Fibroblast of the aortic adventitia (primary cell): Measurements from ENCODE around the gene DTYMK. TPM values are rescaled to one million over a fixed set of nuclear protein-coding genes. Genes with fewer than 3 reads are reported as not detected.
"Not testable (repeated sequence)": the region's sequence is repeated elsewhere in the genome, so short reads cannot be mapped to it uniquely, and the experiment has no call there.

Source experiments
- DNase-seq: peaks from one replicate; pipeline ENCODE4 v3.0.0-alpha.2; 2010; ENCODE audit warnings: low read depth
- H3K4me3 ChIP-seq: 2 replicates; pipeline ENCODE4 v1.5.1; 2011; ENCODE audit warnings: low read depth, mild to moderate bottlenecking, control low read depth, low read length, moderate library complexity
- total RNA-seq: library from RNA; depleted of rRNA; stranded (reverse); fragments of >200 nt; gene quantifications from 2 replicates; pipeline ENCODE4 v1.2.3, GENCODE V29; 2012; ENCODE audit warnings: low replicate concordance
- TF ChIP-seq, protein P1 (sequence below): IDR thresholded peaks from 2 replicates; pipeline ENCODE4 v1.5.1; 2011; ENCODE audit warnings: mild to moderate bottlenecking, low read length, control low read depth, inconsistent platforms; ENCODE audit not compliant: insufficient read depth

DTYMK gene
- total RNA-seq, 1 donor = 41.8 TPM

DNA sequence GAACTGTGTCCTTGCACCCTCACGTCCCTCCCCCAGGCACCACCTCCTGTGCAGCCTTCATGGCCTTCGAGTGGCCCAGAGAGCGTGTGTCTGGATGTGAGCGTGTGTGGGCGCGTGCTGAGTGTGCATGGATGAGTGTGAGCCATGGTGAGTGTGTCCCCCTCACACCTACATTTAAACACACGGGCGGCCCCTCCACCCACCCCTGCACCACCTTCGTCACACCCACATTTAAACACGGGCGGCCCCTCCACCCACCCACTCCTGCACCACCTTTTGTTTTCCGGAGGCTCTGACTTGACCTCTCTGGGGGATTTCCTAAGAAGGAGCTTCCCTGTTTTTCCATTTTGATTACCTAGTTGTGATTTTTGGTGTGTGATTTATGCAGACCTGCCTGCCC lies 17.8 kb downstream of the DTYMK start:
- DNase-seq = no peak
- no peak overlapping the region for H3K4me3 ChIP-seq
- TF ChIP-seq, protein P1, sequence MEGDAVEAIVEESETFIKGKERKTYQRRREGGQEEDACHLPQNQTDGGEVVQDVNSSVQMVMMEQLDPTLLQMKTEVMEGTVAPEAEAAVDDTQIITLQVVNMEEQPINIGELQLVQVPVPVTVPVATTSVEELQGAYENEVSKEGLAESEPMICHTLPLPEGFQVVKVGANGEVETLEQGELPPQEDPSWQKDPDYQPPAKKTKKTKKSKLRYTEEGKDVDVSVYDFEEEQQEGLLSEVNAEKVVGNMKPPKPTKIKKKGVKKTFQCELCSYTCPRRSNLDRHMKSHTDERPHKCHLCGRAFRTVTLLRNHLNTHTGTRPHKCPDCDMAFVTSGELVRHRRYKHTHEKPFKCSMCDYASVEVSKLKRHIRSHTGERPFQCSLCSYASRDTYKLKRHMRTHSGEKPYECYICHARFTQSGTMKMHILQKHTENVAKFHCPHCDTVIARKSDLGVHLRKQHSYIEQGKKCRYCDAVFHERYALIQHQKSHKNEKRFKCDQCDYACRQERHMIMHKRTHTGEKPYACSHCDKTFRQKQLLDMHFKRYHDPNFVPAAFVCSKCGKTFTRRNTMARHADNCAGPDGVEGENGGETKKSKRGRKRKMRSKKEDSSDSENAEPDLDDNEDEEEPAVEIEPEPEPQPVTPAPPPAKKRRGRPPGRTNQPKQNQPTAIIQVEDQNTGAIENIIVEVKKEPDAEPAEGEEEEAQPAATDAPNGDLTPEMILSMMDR = no peak

DNA sequence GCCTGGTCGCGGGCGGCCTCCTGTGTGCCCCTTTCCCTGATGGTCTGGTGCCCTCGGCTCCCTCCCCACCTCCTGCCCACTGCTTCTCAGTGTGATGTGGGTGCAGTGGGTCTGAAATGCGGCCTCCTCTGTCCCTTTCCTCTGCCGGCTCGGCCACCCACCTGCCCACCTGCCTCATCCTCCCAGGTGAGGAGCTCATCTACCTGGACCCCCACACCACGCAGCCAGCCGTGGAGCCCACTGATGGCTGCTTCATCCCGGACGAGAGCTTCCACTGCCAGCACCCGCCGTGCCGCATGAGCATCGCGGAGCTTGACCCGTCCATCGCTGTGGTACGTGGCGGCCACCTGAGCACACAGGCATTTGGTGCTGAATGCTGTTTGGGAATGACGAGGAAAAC lies 18.3 kb downstream of the DTYMK start:
- TF ChIP-seq, protein P1 = no peak
- no peak overlapping the region for H3K4me3 ChIP-seq
- DNase-seq = no peak

DNA sequence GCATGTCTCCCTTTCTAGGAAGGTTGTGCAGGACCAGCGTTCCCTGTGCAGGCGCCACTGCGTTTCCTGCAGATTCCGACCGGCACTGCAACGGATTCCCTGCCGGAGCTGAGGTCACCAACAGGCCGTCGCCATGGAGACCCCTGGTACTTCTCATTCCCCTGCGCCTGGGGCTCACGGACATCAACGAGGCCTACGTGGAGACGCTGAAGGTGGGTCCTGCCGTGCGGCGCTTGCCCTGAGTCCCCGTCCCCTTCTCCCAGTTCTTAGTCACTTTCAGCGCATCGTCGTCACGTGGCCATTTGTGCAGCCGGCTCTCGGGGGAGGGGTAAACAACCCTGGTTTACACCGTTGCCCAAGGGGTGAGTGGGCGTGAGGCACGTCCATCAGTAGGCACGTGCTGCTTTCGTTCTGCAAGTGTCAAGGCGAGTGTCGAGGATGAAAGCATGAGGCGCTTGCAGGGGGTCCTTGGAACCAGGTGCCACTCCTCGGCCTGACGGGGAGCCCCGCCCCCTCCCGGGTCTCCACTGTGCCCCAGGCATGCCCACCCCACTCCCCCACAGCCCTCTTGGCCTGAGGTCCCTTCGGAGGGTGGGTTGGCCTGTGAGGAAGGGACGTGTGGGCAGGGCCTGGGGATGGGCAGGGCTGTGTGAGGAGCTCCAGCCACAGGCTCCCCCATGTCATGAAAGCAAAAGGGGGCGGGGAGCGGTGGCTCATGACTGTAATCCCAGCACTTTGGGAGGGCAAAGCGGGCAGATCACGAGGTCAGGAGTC lies 19.8 kb downstream of the DTYMK start:
- H3K4me3 ChIP-seq = no peak overlapping the region
- no peak for DNase-seq
- TF ChIP-seq, protein P1 = no peak

DNA sequence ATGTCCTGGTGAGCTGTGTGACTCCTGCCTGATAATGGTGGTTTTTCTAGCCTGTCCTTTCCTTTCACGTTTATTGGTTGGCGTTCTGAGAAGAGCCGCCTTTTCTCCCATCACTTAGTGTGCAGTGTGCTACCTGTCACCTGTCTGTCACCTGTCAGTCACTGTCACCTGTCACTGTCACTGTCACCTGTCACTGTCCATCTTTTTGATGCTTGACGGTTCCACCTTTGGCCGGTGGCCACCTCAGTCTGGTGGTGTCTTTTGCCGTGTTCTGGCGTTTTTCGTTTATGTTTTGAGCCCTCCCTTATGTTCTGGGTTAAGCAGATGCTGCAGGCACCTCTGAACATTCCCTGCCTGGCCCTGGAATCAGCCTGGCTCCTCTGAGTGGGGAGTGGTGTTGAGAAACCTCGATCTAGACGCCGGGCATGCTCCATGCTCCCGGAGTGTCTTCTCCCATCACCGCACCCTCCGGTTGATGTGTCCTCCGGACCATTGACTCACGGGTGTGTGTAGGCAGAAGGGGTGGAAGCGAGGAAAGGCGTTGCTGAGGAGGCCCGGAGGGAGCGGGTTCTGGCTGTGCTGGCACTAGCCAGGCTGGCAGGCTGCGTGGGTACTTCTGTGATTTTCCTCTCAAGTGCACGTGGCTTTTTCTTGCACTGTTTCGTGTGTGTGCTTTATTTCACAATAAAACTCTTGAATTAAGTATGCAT lies 20.7 kb downstream of the DTYMK start:
- DNase-seq = no peak
- TF ChIP-seq, protein P1 = no peak
- no peak overlapping the region for H3K4me3 ChIP-seq

DNA sequence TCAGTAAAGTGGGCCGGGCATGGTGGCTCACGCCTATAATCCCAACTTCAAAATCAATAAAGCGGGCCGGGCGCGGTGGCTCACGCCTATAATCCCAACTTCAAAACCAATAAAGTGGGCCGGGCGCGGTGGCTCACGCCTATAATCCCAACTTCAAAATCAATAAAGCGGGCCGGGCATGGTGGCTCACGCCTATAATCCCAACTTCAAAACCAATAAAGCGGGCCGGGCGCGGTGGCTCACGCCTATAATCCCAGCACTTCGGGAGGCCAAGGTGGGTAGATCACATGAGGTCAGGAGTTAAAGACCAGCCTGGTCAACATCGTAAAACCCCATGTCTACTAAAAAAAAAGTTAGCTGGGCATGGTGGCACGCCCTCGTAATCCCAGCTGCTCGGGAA lies 23.9 kb downstream of the DTYMK start:
- DNase-seq, H3K4me3 ChIP-seq: not testable (repeated sequence)

DNA sequence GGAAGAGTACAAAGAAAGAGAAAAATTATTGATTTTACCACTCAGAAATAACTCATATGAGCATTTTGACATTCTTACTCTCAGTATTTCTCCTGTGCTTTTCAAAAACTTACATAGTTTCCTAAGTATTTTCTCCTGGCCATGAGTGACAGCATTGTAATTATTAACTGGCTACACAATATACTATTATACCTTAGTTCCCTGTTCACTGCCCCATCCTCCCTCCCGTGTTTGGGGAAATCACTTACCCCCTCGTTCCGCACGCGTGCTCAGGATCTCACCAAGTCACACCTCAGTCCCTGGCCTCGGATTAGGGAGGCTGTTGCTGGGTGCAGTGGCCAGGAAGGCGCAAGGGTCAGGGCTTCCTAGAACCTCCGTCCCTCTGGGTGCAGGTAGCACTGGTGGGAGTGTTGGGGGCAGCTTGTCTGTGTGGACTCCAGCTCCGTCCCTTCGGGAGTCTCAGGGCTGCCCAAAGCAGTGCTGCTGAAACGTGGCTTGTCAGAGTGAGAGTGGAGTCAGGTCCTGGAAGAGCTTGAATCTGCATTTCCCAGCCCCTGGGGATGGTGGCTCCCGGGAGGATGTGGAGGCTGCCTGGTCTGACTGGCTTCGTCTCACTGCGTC lies 25.9 kb downstream of the DTYMK start:
- DNase-seq = no peak
- H3K4me3 ChIP-seq = no peak overlapping the region
- TF ChIP-seq, protein P1 = no peak

DNA sequence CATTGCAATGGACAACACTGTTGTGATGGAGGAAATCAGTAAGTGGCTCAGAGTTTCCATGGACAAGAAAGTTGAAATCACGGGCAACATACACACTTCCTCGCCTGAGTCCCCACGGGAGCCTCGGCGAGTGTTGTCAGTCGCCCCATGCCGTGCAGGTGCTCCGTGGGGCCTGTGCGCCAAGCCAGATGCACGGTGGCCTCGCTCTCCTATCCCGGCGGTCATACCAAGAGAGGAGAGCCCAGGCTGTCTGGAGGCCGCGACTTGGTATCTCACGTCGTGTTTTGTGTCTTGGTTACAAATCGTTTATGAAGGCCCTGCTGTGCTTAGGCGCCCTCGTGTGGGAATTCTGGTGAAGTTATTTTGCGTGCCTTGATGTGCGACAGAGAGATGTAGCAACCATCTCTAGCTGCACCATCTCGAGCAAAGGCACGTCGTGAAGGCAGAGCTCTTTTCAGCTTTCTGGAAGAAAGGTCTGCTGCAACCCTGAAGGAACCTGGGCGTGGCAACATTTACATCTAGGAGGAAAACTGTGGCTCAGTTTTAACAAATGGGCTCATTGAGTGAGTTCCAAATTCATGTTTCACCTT lies 27.4 kb downstream of the DTYMK start:
- no peak overlapping the region for H3K4me3 ChIP-seq
- DNase-seq = peak; percentile 77
- TF ChIP-seq, protein P1 = peak; percentile 76
